Measurements from ENCODE around the gene CCDC127. TPM values are rescaled to one million over a fixed set of nuclear protein-coding genes. Genes with fewer than 3 reads are reported as not detected.
A peak's percentile ranks its signal among the peaks of the same experiment; 100 is the strongest.
"Not testable (repeated sequence)": the region's sequence is repeated elsewhere in the genome, so short reads cannot be mapped to it uniquely, and the experiment has no call there.

Gene CCDC127
- total RNA-seq (2014; rRNA removed; shearing (Covaris generic)), result 3.4 and 5.4 TPM in 2 replicates

- DNase-seq (ENCODE audit: low read depth), result peak; percentile 89
Observed at GRCh38 chr5:217494-218456, at the start of gene CCDC127, which contains the start of gene SDHA. Gene CCDC127, minus strand, starts transcription at chr5:218153. Its CDS starts 1,304 bp downstream, at chr5:216849. Gene SDHA, plus strand, starts transcription at chr5:218320. Its CDS starts 36 bp downstream, at chr5:218356.

- DNase-seq (ENCODE audit: low read depth), result no peak
Observed at GRCh38 chr5:267716-268115, 49.8 kb upstream of the CCDC127 start.

GRCh38 chr5:266311-267026 lies 48.5 kb upstream of the CCDC127 start:
- DNase-seq (ENCODE audit: low read depth), result peak; percentile 43

- DNase-seq (ENCODE audit: low read depth), result no peak
Observed at GRCh38 chr5:264338-264737, 46.4 kb upstream of the CCDC127 start.

- DNase-seq (ENCODE audit: low read depth), result peak; percentile 99
Observed at GRCh38 chr5:263275-263974, 45.5 kb upstream of the CCDC127 start.

- no peak for DNase-seq (ENCODE audit: low read depth)
Observed at GRCh38 chr5:257148-257547, 39.2 kb upstream of the CCDC127 start.

GRCh38 chr5:256347-256746 lies 38.4 kb upstream of the CCDC127 start:
- DNase-seq (ENCODE audit: low read depth), result not testable (repeated sequence)

- DNase-seq (ENCODE audit: low read depth), result not testable (repeated sequence)
Observed at GRCh38 chr5:255116-255515, 37.2 kb upstream of the CCDC127 start.

- not testable (repeated sequence) for DNase-seq (ENCODE audit: low read depth)
Observed at GRCh38 chr5:254322-254721, 36.4 kb upstream of the CCDC127 start.

- DNase-seq (ENCODE audit: low read depth), result peak; percentile 51
Observed at GRCh38 chr5:252546-252945, 34.6 kb upstream of the CCDC127 start.

- DNase-seq (ENCODE audit: low read depth), result peak; percentile 37
Observed at GRCh38 chr5:251975-252374, 34.0 kb upstream of the CCDC127 start.

GRCh38 chr5:251538-251937 lies 33.6 kb upstream of the CCDC127 start:
- DNase-seq (ENCODE audit: low read depth), result not testable (repeated sequence)

GRCh38 chr5:251016-251415 lies 33.1 kb upstream of the CCDC127 start:
- not testable (repeated sequence) for DNase-seq (ENCODE audit: low read depth)

GRCh38 chr5:250396-250795 lies 32.4 kb upstream of the CCDC127 start:
- DNase-seq (ENCODE audit: low read depth), result not testable (repeated sequence)

- DNase-seq (ENCODE audit: low read depth), result peak; percentile 40
Observed at GRCh38 chr5:245717-246116, 27.8 kb upstream of the CCDC127 start.

- not testable (repeated sequence) for DNase-seq (ENCODE audit: low read depth)
Observed at GRCh38 chr5:243683-244367, 25.9 kb upstream of the CCDC127 start.

GRCh38 chr5:241045-241669 lies 23.2 kb upstream of the CCDC127 start:
- peak; percentile 36 for DNase-seq (ENCODE audit: low read depth)

- DNase-seq (ENCODE audit: low read depth), result not testable (repeated sequence)
Observed at GRCh38 chr5:240550-240949, 22.6 kb upstream of the CCDC127 start.

GRCh38 chr5:237931-238330 lies 20.0 kb upstream of the CCDC127 start:
- not testable (repeated sequence) for DNase-seq (ENCODE audit: low read depth)

- not testable (repeated sequence) for DNase-seq (ENCODE audit: low read depth)
Observed at GRCh38 chr5:235527-235926, 17.6 kb upstream of the CCDC127 start.

GRCh38 chr5:234450-234849 lies 16.5 kb upstream of the CCDC127 start:
- no peak for DNase-seq (ENCODE audit: low read depth)
